Uterus (tissue), 2 donors: ENCODE measurements around the gene GGTA1.

Experiments used
- CTCF ChIP-seq, 4 experiments: fragments of 200-600 bp in 2 of 4; fragments of 450-650 bp in 2 of 4; sonication (generic) in 2 of 4; IDR thresholded peaks; one replicate each; pipeline ENCODE4 v1.5.1; 2016 to 2019; ENCODE audit warnings: antibody characterized with exemption in 4 of 4, mild to moderate bottlenecking in 2 of 4, moderate library complexity in 1 of 4
- POLR2A ChIP-seq, 2 donors: fragments of 450-650 bp; IDR thresholded peaks; one replicate each; pipeline ENCODE4 v1.6.1; 2016; ENCODE audit warnings: antibody characterized with exemption in 2 of 2, mild to moderate bottlenecking in 1 of 2, moderate library complexity in 1 of 2

GRCh38 chr9:121459513-121459912 lies 40.1 kb downstream of the GGTA1 start:
- TF ChIP-seq POLR2A (IDR thresholded peaks at IDR 0.05) = no peak
- no peak for TF ChIP-seq CTCF (IDR thresholded peaks at IDR 0.05)
